ENCODE results near the gene RFT1. TPM values are rescaled to one million over a fixed set of nuclear protein-coding genes. Genes with fewer than 3 reads are reported as not detected.

Gene RFT1
- polyA plus RNA-seq, 2 donors: 5.7 to 11.0 TPM

Other genes with a start within 250 kb of the RFT1 start
- 1 to 10 TPM; 6.0 to 7.4 TPM for gene STIMATE, start 232.9 kb downstream of the RFT1 start, polyA plus RNA-seq
- gene SFMBT1, start 84.4 kb downstream of the RFT1 start, polyA plus RNA-seq: 1 to 10 TPM; 2.3 to 3.7 TPM
- gene PRKCD, start 30.8 kb upstream of the RFT1 start, polyA plus RNA-seq: 10 to 100 TPM; 19.8 to 22.2 TPM
- gene TKT, start 125.6 kb upstream of the RFT1 start, polyA plus RNA-seq: 100 to 1,000 TPM; 264 to 374 TPM
- 1 to 10 TPM; 4.3 to 4.6 TPM for gene DCP1A, start 217.1 kb upstream of the RFT1 start, polyA plus RNA-seq

All from esophagus (tissue), 2 donors.